Fibroblast of lung (primary cell): ENCODE data around the gene ZFYVE28. TPM values are rescaled to one million over a fixed set of nuclear protein-coding genes. Genes with fewer than 3 reads are reported as not detected.

Source experiments
- DNase-seq, 2 donors: peaks; one replicate each; pipeline versions ENCODE4 v3.0.0 to v3.0.0-alpha.2; 2010; ENCODE audit warnings: low read depth in 2 of 2
- H2AFZ ChIP-seq: 2 replicates; pipeline ENCODE4 v1.5.1; 2012; ENCODE audit warnings: low read length, control low read depth, inconsistent platforms
- H3K27ac ChIP-seq: 2 replicates; pipeline ENCODE4 v1.5.1; 2011; ENCODE audit warnings: low read length, control low read depth; ENCODE audit not compliant: insufficient read depth
- H3K27me3 ChIP-seq: 2 replicates; pipeline ENCODE4 v1.5.1; 2011; ENCODE audit warnings: mild to moderate bottlenecking, low read length; ENCODE audit not compliant: control insufficient read depth, insufficient read depth
- H3K36me3 ChIP-seq: 2 replicates; pipeline ENCODE4 v1.5.1; 2011; ENCODE audit warnings: low read length; ENCODE audit not compliant: control insufficient read depth, insufficient read depth
- H3K4me1 ChIP-seq: 2 replicates; pipeline ENCODE4 v1.5.1; 2011; ENCODE audit warnings: low read length; ENCODE audit not compliant: control insufficient read depth, insufficient read depth; ENCODE audit errors: extremely low read depth
- H3K4me2 ChIP-seq: 2 replicates; pipeline ENCODE4 v1.5.1; 2011; ENCODE audit warnings: low read length, control low read depth; ENCODE audit not compliant: insufficient read depth; ENCODE audit errors: extremely low read depth
- H3K4me3 ChIP-seq, 4 experiments: fragments of 200-600 bp in 1 of 4; sonication (generic) in 1 of 4; replicated peaks in 1 of 4; 2 replicates each; pipeline ENCODE4 v1.5.1; 2011 to 2016; ENCODE audit warnings: low read length in 4 of 4, low read depth in 3 of 4, mild to moderate bottlenecking in 3 of 4, control low read depth in 2 of 4, inconsistent platforms in 1 of 4, mixed read lengths in 1 of 4; ENCODE audit not compliant: insufficient read depth in 1 of 4; ENCODE audit errors: control extremely low read depth in 1 of 4
- H3K79me2 ChIP-seq: 2 replicates; pipeline ENCODE4 v1.5.1; 2012; ENCODE audit warnings: mild to moderate bottlenecking, low read length, inconsistent platforms; ENCODE audit not compliant: control insufficient read depth, insufficient read depth
- H3K9ac ChIP-seq: 2 replicates; pipeline ENCODE4 v1.5.1; 2011; ENCODE audit warnings: mild to moderate bottlenecking, low read length, control low read depth; ENCODE audit not compliant: insufficient read depth
- H3K9me3 ChIP-seq: 2 replicates; pipeline ENCODE4 v1.5.1; 2012; ENCODE audit warnings: low read depth, low read length; ENCODE audit not compliant: control insufficient read depth, insufficient read depth
- H4K20me1 ChIP-seq: 2 replicates; pipeline ENCODE4 v1.5.1; 2011; ENCODE audit warnings: low read length; ENCODE audit not compliant: control insufficient read depth, insufficient read depth; ENCODE audit errors: extremely low read depth
- EZH2 ChIP-seq: IDR thresholded peaks from 2 replicates; pipeline ENCODE4 v1.5.1; 2012; ENCODE audit warnings: low read length, control low read depth, mild to moderate bottlenecking; ENCODE audit errors: missing control alignments
- polyA plus RNA-seq, 2 donors: library from polyadenylated mRNA; depleted of rRNA in 1 of 2; stranded (reverse) in 1 of 2; unstranded in 1 of 2; fragments of >200 nt; gene quantifications; 2 replicates each; pipeline ENCODE4 v1.2.1, GENCODE V29; 2011 to 2012; ENCODE audit warnings: missing spikeins in 1 of 2
- total RNA-seq: library from RNA; depleted of rRNA; stranded (reverse); fragments of >200 nt; gene quantifications from 2 replicates; pipeline ENCODE4 v1.2.1, GENCODE V29; 2014
- TF ChIP-seq, protein P1 (sequence below), 2 donors: IDR thresholded peaks in 1 of 2; conservative IDR thresholded peaks in 1 of 2; 1 replicate in 1 of 2; 2 replicates in 1 of 2; pipeline ENCODE4 v1.5.1; 2011 to 2012; ENCODE audit warnings: low read length in 2 of 2, control low read depth in 1 of 2, inconsistent platforms in 1 of 2, low read depth in 1 of 2, mild to moderate bottlenecking in 1 of 2

The ZFYVE28 gene
- total and polyA plus RNA-seq, 2 donors (not counting 1 experiment from before 2014, with no cell fraction given), result 2.4 to 11.6 TPM

- Histone ChIP-seq H3K36me3 (no peaks in the 10 kb centered on the region), H3K27me3 (no peaks in the 10 kb centered on the region), H3K4me1 (no peaks in the 10 kb centered on the region), H4K20me1 (no peaks in the 10 kb centered on the region), H3K9ac (no peak overlapping the region), H3K27ac (no peak overlapping the region), H2AFZ (no peak overlapping the region), H3K9me3 (no peaks in the 10 kb centered on the region), H3K4me2 (no peak overlapping the region), H3K79me2 (no peaks in the 10 kb centered on the region), H3K4me3 (no peak overlapping the region)
- no peak for DNase-seq
- no peak for TF ChIP-seq EZH2
Measured at GRCh38 chr4:2443061-2443730, 24.8 kb upstream of the ZFYVE28 start.

- H3K27me3 ChIP-seq, result no peaks in the 10 kb centered on the region
- no peaks in the 10 kb centered on the region for H4K20me1 ChIP-seq
- no peak overlapping the region for H2AFZ ChIP-seq
- TF ChIP-seq EZH2, result no peak
- TF ChIP-seq, protein P1, sequence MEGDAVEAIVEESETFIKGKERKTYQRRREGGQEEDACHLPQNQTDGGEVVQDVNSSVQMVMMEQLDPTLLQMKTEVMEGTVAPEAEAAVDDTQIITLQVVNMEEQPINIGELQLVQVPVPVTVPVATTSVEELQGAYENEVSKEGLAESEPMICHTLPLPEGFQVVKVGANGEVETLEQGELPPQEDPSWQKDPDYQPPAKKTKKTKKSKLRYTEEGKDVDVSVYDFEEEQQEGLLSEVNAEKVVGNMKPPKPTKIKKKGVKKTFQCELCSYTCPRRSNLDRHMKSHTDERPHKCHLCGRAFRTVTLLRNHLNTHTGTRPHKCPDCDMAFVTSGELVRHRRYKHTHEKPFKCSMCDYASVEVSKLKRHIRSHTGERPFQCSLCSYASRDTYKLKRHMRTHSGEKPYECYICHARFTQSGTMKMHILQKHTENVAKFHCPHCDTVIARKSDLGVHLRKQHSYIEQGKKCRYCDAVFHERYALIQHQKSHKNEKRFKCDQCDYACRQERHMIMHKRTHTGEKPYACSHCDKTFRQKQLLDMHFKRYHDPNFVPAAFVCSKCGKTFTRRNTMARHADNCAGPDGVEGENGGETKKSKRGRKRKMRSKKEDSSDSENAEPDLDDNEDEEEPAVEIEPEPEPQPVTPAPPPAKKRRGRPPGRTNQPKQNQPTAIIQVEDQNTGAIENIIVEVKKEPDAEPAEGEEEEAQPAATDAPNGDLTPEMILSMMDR (conservative IDR thresholded peaks at IDR 0.05 in 1 of 2, IDR thresholded peaks at IDR 0.05 in 1 of 2; ENCODE audit: low read depth in 1 of 2, low read length in 2 of 2), result no peak
- H3K4me1 ChIP-seq, result no peaks in the 10 kb centered on the region
- H3K79me2 ChIP-seq, result no peaks in the 10 kb centered on the region
- no peak for DNase-seq
- H3K4me3 ChIP-seq, result no peak overlapping the region
- no peaks in the 10 kb centered on the region for H3K9me3 ChIP-seq
- no peak overlapping the region for H3K4me2 ChIP-seq
- no peaks in the 10 kb centered on the region for H3K36me3 ChIP-seq
- H3K27ac ChIP-seq, result no peak overlapping the region
- H3K9ac ChIP-seq, result no peak overlapping the region
Measured at GRCh38 chr4:2442175-2442993, 23.9 kb upstream of the ZFYVE28 start.

DNA sequence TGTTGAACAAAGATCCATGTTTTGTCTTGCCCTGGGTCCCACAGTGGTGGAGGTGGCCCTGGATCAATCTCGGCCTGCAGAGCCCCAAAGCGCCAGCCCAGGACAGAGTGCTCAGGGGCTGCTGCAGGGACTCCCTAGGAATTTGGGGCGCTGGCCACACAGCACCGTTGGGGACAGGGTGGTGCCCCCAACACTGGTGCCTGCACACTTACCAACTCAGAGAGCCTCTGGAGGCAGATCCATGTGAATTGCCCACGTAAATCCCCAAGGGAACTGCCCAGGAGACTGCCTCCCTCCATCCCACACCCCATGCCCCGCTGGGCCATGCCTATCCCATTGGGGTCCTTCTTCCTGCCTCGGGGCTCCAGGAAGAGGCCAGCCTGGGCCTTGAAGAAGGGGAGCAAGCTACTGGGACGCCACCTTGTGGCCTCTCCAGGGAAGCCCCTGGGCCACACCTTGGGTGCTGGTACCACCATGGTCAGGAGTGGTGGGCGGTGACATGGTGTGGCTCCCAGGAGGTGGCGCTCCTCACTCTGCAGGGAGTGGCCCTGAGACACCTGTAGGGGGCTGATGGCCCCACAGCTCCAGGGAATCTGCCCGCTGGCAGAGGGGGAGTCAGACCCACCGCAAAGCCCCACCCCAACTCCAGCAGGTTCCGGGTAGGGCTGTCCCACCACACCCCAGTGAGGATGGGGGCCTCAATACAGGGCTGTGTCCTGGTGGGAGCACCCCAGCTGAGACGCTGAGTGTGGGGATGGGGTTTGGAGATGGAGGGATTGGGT, 23.1 kb upstream of the ZFYVE28 start:
- Histone ChIP-seq H3K4me3 (no peak overlapping the region), H3K9ac (no peak overlapping the region), H2AFZ (no peak overlapping the region), H3K79me2 (no peaks in the 10 kb centered on the region), H3K9me3 (no peaks in the 10 kb centered on the region), H3K4me1 (no peaks in the 10 kb centered on the region), H3K4me2 (no peak overlapping the region), H4K20me1 (no peaks in the 10 kb centered on the region), H3K27me3 (no peaks in the 10 kb centered on the region), H3K27ac (no peak overlapping the region), H3K36me3 (no peaks in the 10 kb centered on the region)
- DNase-seq, result peak; percentile 42 to 51
- TF ChIP-seq, protein P1 (conservative IDR thresholded peaks at IDR 0.05 in 1 of 2, IDR thresholded peaks at IDR 0.05 in 1 of 2; ENCODE audit: low read depth in 1 of 2, low read length in 2 of 2), result peak; percentile 58 to 73
- TF ChIP-seq EZH2, result no peak
